ENCODE measurements around the gene NAPB.

GRCh38 chr20:23425129-23425528 lies 3.8 kb upstream of the NAPB start:
- TF ChIP-seq CTCF (IDR thresholded peaks at IDR 0.05) (no peak), BHLHE40 (IDR thresholded peaks at IDR 0.05; ENCODE audit: low read depth, low read length) (no peak), POLR2A (IDR thresholded peaks at IDR 0.05; ENCODE audit: low read length) (no peak), HMGXB4 (CRISPR knock-in tag; IDR thresholded peaks at IDR 0.05; ENCODE audit: borderline replicate concordance) (no peak), POLR2AphosphoS2 (conservative IDR thresholded peaks at IDR 0.05; ENCODE audit: low read length) (no peak), USF2 (IDR thresholded peaks at IDR 0.05) (no peak), CHD2 (IDR thresholded peaks at IDR 0.05; ENCODE audit: low read length, partially characterized antibody) (no peak), ESRRA (IDR thresholded peaks at IDR 0.05; ENCODE audit: borderline replicate concordance, low read length) (no peak), RCOR1 (IDR thresholded peaks at IDR 0.05; ENCODE audit: low read depth, low read length) (no peak), RAD21 (conservative IDR thresholded peaks at IDR 0.05 in 1 of 2, IDR thresholded peaks at IDR 0.05 in 1 of 2) (no peak), KDM5A (IDR thresholded peaks at IDR 0.05) (no peak), NR3C1 (IDR thresholded peaks at IDR 0.05) (no peak)

All from A549 (cell line).